Hindlimb muscle (tissue), 1 donor: ENCODE results near the gene SENP3. TPM values are rescaled to one million over a fixed set of nuclear protein-coding genes. Genes with fewer than 3 reads are reported as not detected.

Experiments used
- DNase-seq: peaks from one replicate; pipeline ENCODE4 v3.0.0-alpha.2; 2013
- polyA plus RNA-seq: library from polyadenylated mRNA; unstranded; fragments of 120-200 nt; gene quantifications from one replicate; pipeline ENCODE4 v1.2.1, GENCODE V29; 2013; ENCODE audit not compliant: insufficient read length

Gene SENP3
- polyA plus RNA-seq: 34.1 TPM

DNA sequence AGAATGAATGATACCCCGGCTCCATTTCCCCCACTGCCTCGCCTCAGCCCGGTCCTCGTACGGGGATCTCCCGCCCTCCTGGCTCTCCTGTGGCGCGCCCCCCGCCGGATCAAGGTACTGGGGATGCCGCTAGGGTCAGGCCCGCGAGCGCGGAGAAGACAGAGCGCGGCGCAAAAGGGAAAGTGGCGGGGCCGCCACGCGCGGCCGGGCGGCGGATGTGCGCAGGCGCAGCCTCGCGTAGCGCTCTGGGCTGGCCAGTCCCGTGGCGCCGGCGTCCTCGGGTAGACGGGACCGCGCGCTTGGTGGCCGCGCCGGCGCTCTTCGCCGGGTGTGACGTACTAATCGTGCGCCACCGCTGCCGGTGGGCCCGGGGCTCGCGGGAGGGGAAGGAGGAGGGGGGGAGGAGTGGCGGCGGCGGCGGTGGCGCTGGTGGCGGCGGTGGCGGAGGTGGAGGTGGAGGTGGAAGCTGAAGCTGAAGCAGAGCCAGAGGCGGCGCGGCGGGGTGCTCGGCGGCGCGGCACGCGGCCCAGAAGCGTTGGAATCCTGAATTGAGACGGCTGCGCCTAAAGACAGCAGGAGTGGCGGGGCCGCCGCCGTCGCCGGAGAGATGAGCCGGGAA, at the start of gene SENP3:
Gene SENP3, plus strand, starts transcription at position 331 of the 619 bp plus-strand sequence. CDS start 1,158 bp downstream, outside the sequence.
- peak; percentile 94 for DNase-seq

DNA sequence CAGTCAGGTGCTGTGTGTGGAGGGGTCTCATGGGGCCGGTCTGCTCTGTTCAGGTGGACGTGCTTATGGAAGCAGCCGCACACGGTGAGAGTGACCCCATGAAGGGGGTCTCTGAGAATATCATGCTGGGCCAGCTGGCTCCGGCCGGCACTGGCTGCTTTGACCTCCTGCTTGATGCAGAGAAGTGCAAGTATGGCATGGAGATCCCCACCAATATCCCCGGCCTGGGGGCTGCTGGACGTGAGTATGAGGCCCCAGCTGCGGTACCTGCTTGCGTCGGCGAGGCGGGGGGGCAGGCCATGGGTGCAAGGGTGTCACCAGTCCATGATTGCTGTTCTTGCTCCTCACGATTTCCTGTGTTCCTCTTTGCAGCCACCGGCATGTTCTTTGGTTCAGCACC, 49.6 kb upstream of the SENP3 start:
- no peak for DNase-seq

DNA sequence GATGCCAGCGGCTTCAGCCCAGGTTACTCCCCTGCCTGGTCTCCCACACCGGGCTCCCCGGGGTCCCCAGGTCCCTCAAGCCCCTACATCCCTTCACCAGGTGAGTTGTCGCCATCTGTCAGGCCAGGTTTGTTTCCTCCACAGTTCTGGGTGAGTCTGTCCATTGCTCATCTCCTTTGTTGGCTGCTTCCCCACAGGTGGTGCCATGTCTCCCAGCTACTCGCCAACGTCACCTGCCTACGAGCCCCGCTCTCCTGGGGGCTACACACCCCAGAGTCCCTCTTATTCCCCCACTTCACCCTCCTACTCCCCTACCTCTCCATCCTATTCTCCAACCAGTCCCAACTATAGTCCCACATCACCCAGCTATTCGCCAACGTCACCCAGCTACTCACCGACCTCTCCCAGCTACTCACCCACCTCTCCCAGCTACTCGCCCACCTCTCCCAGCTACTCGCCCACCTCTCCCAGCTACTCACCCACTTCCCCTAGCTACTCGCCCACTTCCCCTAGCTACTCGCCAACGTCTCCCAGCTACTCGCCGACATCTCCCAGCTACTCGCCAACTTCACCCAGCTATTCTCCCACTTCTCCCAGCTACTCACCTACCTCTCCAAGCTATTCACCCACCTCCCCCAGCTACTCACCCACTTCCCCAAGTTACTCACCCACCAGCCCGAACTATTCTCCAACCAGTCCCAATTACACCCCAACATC, 48.7 kb upstream of the SENP3 start:
- DNase-seq: no peak

DNA sequence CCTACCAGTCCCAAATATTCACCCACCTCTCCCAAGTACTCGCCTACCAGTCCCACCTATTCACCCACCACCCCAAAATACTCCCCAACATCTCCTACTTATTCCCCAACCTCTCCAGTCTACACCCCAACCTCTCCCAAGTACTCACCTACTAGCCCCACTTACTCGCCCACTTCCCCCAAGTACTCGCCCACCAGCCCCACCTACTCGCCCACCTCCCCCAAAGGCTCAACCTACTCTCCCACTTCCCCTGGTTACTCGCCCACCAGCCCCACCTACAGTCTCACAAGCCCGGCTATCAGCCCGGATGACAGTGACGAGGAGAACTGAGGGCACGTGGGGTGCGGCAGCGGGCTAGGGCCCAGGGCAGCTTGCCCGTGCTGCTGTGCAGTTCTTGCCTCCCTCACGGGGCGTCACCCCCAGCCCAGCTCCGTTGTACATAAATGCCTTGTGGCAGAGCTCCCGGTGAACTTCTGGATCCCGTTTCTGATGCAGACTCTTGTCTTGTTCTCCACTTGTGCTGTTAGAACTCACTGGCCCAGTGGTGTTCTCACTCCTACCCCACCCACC, 47.8 kb upstream of the SENP3 start:
- no peak for DNase-seq

DNA sequence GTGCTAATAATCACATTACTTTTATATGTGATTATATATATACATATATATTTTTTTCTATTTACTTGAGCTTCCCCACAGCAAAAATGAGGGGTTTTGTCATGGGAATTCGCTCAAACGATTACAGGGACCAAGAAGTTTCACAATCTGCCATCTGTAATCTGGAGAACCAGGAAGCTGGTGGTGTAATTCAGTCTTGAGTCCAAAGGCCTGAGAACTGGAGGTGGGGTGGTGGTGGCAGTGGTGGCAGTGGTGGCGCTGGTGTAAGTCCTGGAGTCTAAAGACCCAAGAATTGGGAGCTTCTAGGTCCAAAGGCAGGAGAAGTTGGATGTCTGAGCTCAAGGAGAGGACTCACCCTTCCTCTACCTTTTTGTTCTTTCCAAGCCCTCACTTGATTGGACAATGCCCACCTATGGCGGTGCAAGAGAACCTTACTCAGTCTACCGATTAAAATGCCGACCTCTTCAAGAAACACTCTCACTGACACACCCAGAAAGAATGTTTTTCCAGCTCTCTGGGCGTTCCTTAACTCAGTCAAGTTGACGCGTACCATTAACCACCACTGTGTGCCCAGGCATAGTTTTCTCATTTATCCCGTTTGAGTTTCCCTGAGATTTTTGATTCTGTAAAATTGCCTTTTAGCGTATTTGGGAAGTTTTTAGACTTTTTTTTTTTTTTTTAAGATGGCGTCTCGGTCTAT, 45.7 kb upstream of the SENP3 start:
- DNase-seq: no peak

DNA sequence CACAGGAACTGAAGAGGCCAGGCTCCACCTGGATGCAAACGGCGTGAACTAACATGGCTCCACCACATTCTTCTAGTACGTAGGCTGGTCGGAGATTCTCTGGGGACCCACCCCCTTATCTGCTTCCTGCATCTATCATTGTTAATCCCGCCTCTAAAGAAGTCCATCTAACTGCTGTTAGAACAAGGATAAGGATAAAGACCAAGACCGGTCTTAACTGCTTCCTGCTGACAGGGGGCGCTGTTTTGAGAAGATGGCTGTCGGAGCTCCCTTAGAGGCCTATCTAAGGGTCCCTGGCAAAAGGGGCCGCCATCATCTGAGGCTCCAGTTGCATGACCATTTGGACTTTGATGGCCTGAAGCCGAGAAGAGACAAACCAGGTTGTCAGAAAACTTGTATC, 38.7 kb upstream of the SENP3 start:
- DNase-seq: no peak

DNA sequence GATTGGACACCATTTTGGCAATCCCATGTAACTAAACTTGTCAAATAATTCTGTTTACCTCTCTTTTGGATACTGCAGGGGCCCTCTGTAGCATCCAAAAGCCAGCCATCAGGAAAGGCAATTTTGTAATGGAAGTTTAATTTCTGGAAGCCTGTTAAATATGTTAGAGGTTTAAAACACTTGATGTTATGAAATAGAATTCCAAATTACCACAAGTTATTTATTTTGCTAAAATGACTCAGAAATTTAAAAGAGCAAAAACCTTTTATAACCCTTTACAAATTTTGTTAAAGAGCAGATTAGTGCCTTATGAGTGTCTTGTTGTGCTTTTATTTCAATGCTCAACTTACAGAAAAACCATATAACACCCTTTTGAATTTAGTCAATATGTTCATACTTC, 32.9 kb upstream of the SENP3 start:
- DNase-seq: no peak

DNA sequence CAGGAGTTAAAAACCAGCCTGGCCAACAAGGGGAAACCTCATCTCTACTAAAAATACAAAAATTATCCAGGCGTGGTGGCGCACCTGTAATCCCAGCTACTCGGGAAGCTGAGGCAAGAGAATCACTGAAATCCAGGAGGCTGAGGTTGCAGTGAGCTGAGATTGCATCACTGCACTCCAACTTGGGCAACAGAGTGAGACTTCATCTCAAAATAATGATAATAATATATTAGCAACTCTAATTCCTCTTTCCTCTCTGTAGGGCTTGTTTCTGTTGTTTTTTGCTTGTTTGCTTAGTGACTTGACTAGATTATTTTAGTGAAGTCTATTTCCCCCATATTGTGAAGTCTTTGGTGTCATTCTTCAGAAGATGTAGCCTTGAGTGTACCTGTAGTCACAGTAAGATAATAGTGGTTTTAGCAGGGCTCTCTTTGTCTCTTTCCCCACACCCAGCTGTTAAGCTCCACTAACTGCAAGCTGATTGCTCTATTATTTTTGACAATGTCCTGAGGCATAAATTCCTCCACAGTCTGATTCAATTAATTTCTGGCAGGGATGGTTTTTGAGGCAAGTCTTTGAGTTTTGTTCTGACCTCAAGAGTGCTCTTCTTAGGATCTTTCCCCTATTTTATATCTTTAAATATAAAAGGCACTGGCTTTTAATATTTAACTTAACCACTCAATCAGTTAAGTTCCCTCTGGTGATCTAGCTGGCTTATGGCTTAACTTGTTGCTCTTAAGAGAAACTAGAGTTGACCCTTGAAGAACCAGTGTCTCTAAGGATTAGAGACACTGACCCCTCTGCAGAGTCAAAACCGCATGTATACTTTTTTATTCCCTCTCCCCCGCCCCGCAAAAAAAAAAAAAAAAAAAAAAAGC, 31.5 kb upstream of the SENP3 start:
- DNase-seq: no peak

DNA sequence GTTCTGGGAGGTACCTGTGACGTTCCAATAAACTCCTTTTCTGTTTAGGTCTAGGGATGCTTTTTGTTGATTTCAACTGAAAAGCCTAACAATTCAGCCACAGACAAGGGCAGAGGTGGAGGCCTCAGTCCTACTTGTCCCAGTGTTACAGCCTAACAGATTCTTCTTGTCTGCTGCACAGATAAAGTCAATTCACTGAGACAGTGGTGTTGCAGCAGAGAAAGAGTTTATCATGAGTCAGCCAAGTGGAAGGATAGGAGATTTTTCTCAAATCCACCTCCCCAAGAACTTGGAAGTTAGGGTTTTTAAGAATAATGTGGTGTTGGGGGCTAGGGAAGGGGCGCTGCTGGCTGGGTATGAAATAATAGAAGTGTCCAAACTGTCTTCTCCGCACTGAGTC, 23.7 kb upstream of the SENP3 start:
- no peak for DNase-seq

DNA sequence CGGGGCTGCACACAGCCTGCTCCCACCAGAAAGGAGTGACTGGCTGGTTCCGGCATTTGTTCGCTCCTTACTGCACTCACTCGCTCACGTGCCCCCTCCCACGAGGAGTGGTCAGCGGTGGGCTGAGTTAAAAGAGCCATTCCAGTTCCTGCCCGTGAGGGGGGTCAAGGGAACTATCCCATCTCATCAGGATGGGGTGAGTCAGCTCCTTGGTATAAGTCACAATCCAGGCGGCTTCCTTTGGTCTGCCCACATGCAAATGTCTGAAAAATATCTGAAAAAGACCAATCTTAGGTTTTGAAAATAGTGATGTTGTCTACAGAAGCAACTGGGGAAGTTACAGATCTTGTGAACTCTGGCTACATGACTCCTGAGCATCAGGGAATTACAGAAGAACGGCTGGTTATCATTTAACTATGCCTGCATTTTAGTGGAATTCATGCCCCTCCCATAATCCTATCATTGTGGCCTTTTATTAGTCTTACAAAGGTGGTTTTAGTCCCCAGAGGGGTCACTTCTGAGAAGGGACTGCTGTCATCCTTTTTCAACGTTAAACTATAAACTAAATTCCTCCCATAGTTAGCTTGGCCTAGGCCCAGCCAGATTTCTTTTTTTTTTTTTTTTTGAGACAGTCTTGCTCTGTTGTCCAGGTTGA, 22.7 kb upstream of the SENP3 start:
- DNase-seq: no peak

DNA sequence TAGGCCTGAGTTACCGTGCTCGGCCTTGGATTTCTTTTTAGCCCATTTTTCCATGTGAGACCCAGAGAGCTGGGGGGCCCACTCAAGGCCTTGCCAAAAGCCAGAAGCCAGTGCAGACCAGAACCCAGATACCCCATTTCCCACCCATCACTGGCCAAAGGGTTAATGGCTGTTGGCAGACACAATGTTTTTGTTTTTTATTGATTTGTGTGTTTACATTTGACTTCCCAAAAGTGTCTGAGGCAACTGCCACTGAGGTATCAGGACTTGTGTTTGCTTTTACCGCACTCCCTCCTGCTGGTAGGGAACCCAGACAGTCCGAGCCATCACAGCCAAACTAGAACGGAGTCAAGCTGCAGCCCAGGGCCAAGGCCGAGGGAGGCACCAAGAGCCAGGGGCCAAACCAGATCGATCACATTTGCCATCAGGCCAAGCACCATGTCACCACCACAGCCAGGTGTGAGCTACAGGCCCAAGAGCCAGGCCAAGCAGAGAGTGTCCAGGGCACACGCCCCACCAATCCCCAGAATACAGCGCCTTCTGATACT, 20.6 kb upstream of the SENP3 start:
- no peak for DNase-seq

DNA sequence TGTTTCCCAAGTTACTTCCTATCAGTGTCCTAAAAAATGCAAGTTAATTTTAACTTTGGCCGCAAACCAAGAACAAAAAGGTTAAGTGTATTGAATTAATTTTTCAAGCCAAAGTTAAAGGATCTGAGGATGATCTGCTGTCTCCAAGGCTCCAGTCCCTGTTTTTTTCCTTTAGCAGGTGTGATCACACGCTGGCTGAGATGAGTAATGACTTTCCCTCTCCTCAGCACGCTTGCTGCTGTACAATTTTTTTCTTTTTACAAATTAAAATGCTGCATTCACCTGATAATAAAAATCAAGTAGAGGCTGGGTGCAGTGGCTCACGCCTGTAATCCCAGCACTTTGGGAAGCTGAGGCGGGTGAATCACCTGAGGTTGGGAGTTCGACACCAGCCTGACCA, 16.8 kb upstream of the SENP3 start:
- no peak for DNase-seq

DNA sequence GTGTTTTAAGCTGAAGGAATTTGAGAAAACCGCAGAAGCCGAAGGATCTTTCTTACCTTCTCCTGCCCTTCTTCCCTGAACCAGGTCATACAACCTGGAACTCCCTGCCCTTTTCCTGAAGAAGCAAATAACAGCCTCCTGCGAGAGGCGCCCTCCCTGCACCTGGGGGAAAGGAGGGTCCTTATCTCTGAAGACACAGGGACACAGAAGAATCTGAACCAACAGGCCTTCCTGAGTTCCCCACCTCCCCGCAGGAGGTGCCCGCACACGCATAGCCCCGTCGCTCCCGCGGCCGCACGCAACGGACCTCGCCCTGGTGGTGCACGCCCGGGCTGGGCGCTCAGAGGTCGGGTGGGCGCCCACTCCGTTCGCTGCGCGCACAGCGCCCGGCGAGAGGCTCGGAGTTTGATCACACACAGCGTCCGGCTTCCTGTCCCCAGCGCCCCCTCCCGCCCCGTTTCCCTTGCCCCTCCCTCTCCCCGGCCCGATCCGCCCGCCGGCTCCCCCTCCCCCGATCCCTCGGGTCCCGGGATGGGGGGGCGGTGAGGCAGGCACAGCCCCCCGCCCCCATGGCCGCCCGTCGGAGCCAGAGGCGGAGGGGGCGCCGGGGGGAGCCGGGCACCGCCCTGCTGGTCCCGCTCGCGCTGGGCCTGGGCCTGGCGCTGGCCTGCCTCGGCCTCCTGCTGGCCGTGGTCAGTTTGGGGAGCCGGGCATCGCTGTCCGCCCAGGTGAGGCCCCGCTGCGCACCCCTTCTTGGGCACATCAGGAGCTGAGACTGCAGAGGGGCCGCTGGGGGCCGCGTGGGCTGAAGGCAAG, 12.9 kb upstream of the SENP3 start, which contains the start of gene TNFSF12:
Gene TNFSF12, plus strand, starts transcription at position 474 of the 816 bp plus-strand sequence. Its CDS starts 96 bp downstream, at position 570.
- DNase-seq: peak; percentile 63

DNA sequence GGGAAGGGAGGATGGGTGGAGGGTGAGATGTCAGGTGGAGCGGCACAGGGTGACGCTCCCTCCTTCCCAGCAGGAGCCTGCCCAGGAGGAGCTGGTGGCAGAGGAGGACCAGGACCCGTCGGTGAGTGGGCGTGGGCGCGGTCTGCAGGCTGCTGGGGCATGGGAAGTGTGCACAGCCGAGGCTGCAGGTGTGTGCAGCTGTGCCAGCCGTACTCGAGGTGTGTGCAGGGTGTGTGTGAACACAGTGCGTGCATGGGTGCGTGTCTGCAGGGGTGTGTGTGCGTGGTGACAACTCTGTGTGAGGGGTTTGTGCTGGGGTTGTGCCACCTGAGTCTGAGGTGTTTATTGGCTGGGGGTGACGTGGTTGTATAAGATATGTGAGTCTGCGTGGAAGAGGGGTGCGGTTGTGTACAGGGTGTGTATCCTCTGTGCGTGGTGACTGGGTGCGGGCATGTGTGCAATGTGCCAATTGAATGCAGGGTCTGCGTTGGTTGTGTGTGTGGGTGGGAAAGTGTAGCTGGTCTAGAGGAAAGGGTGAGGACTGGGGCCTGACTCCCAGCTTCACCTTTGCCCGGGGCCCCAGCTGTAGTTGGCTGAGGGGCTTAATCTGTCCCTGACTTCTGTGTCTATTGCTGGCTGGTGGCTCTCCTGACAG, 12.2 kb upstream of the SENP3 start:
- DNase-seq: no peak

DNA sequence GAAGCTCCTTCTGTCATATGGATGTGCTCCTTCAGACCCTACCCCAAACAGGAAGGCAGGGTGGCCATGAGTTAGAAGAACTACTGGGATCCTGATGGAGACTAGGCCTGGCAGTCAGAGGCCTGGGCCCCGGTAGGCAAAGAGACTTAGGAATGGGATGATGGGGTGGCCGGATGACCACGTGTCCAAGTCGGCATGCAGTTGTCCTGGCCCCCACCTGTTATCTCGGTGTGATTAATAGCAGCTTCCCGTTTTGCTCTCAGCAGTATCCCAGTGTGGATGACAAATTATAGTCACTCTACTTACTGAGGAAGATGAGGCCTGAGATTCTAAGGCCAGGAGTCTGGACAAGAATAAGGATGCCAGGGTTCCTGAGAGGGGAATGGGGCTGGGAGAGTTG, 11.4 kb upstream of the SENP3 start:
- DNase-seq: no peak

DNA sequence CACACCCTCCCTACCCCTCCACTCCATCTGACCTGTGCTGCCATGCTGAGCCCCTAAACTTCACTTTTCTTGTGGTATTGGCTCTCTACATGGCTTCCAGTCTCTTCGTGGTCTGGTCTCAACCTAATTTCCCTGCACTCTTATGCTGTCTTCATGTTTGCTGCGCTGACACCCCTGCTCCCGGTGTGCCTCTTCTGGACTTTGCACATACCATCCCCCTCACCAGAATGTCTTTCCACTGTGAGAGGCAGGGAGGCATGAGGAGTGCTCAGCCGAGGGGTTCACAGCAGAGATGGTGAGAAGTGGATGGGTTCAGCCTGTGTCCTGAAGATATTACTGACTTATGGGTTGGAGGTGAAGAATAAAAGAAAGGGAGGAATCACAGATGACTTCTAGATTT, 10.3 kb upstream of the SENP3 start:
- no peak for DNase-seq

DNA sequence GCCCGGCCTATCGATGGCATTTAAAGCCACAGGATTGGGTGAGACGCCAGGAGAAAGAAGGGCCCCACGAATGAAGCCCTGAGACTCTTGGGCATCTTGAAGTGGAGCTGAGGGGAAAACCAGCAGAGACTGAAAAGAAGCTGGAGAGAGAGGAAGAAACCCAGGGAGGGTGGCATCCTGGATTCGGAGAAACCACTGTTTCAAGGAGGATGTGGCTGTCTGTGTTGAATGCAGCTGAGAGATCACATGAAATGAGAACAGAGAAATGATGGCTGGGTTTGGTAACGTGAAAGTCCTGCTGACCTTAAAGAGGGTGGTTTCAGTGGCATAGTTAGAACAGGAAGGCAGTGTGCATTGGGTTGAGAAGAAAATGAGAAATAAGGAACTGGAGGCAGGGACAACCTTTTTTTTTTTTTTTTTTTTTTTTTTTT, 9.1 kb upstream of the SENP3 start:
- no peak for DNase-seq

DNA sequence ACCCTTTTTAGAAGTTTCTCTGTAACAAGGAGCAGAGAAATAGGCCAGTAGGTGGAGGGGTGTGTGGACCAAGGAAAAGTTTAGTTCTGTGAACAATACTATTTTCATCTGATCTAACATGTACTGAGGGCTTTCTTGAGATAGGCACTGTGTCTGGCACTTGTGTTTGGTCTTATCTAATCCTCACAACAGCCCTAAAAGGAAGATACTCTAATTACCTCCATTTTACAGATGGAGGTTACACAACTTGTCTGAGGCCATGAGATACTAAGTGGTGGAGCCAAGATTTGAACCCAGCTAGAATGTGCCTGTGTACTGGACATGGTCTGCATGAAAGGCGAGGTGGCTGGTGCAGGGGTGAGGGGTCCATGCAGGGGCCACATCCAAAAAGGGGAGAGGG, 8.4 kb upstream of the SENP3 start:
- no peak for DNase-seq

DNA sequence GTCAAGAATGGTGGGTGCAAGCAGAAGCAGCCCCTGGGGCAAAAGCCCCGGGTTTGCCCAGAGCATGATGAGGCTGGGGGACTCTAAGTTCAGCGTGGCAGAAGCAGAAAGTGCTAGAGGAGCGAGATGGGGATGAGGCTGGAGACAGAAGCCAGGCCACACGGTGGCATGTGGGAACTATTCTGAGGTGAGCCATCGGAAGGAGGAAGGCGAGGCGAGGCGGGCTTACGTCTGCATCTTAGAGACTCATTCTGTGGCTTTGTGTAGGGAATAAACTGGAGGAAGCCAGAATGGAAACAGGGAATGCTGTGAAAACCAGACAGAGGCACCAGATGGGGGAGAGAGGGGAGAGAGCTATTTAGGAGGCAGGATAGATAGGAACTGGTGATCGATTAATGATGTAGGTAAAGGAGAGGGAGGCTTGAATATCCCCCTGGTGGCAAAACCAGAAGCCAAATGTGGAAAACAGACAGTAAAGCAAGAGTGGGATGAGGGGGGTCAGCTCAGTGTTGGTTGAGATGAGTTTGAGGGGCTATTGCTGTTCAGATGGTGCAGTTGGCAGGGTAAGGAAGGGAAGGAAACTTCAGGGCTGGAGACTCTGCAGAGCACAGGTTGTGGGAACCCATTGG, 6.3 kb upstream of the SENP3 start:
- no peak for DNase-seq
